Breast epithelium (tissue), 4 donors: ENCODE data around the gene FECH. TPM values are rescaled to one million over a fixed set of nuclear protein-coding genes. Genes with fewer than 3 reads are reported as not detected.

Experiments
- DNase-seq, 2 donors: peaks; one replicate each; pipeline ENCODE4 v3.0.0-alpha.2; 2019; ENCODE audit warnings: low spot score in 2 of 2
- H3K27ac ChIP-seq, 2 donors: fragments of 200-600 bp; sonication (generic) in 1 of 2; one replicate each; pipeline ENCODE4 v1.5.1; 2016 to 2019; ENCODE audit warnings: mild to moderate bottlenecking in 1 of 2
- H3K27me3 ChIP-seq, 2 donors: fragments of 200-600 bp; sonication (generic) in 1 of 2; one replicate each; pipeline versions ENCODE4 v1.5.1 to v1.6.0; 2017 to 2019; ENCODE audit warnings: control low read depth in 1 of 2, mild to moderate bottlenecking in 1 of 2
- H3K36me3 ChIP-seq: fragments of 200-600 bp; one replicate; pipeline ENCODE4 v1.5.1; 2019
- H3K4me1 ChIP-seq, 2 donors: fragments of 200-600 bp; sonication (generic); one replicate each; pipeline ENCODE4 v1.5.1; 2016 to 2019; ENCODE audit warnings: control low read depth in 1 of 2
- H3K4me3 ChIP-seq, 3 donors: fragments of 200-600 bp; sonication (generic); 1 replicate in 2 of 3; 2 replicates in 1 of 3; pipeline ENCODE4 v1.5.1; 2016 to 2019; ENCODE audit warnings: mild to moderate bottlenecking in 3 of 3, moderate library complexity in 2 of 3
- H3K9me3 ChIP-seq, 2 donors: fragments of 200-600 bp; sonication (generic) in 1 of 2; one replicate each; pipeline ENCODE4 v1.5.1; 2016 to 2019; ENCODE audit warnings: control low read depth in 1 of 2
- POLR2A ChIP-seq: fragments of 450-650 bp; IDR thresholded peaks from one replicate; pipeline ENCODE4 v1.6.1; 2016; ENCODE audit warnings: antibody characterized with exemption, mild to moderate bottlenecking, moderate library complexity
- POLR2AphosphoS5 ChIP-seq, 3 donors: sonication (generic); formaldehyde crosslinking; IDR thresholded peaks; one replicate each; pipeline ENCODE4 v1.6.1; 2017; ENCODE audit warnings: antibody characterized with exemption in 3 of 3
- intact Hi-C: fragments of 100-400 bp; cut with DNase I; formaldehyde crosslinking; loops from one replicate; pipeline ENCODE4 v1.15.1; 2023; ENCODE audit warnings: low total_unique reads
- total RNA-seq, 3 donors: library from RNA; depleted of rRNA; stranded (reverse); fragments of >200 nt; gene quantifications; one replicate each; pipeline ENCODE4 v1.1.0, GENCODE V29; 2016
- TF ChIP-seq, protein P1 (sequence below), 3 donors: fragments of 450-650 bp; IDR thresholded peaks; one replicate each; pipeline ENCODE4 v1.5.1; 2016 to 2017; ENCODE audit warnings: antibody characterized with exemption in 3 of 3, mild to moderate bottlenecking in 3 of 3, moderate library complexity in 3 of 3

FECH gene
- total RNA-seq, 3 donors from 2014 or later, result 31.1 to 40.2 (median 37.3) TPM

DNA sequence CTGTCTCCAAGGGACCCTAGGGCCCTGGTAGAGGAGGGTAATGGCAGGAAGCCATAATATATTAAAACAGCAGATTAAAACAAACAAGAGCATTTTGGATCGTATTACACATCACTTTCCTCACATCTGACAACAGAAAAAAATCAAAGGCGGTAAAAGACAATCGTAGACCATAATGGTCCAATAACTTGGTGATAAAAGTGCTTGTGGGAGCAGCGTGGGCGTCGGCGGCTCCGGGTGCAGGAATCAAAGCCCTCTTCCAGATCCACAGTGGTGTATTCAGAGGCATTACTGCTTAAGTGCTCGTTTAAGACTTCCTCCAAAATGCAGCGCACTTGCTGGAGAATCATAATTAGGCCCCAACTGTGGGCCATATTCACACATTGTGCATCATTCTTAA lies 68.0 kb downstream of the FECH start:
- Histone ChIP-seq H3K27ac (no peak overlapping the region), H3K36me3 (no peaks in the 10 kb centered on the region), H3K27me3 (no peaks in the 10 kb centered on the region), H3K4me3 (no peak overlapping the region), H3K9me3 (no peaks in the 10 kb centered on the region), H3K4me1 (no peaks in the 10 kb centered on the region)
- intact Hi-C loops, result no loop called here
- TF ChIP-seq POLR2A (no peak), POLR2AphosphoS5 (IDR thresholded peaks at IDR 0.05) (no peak)
- TF ChIP-seq, protein P1, sequence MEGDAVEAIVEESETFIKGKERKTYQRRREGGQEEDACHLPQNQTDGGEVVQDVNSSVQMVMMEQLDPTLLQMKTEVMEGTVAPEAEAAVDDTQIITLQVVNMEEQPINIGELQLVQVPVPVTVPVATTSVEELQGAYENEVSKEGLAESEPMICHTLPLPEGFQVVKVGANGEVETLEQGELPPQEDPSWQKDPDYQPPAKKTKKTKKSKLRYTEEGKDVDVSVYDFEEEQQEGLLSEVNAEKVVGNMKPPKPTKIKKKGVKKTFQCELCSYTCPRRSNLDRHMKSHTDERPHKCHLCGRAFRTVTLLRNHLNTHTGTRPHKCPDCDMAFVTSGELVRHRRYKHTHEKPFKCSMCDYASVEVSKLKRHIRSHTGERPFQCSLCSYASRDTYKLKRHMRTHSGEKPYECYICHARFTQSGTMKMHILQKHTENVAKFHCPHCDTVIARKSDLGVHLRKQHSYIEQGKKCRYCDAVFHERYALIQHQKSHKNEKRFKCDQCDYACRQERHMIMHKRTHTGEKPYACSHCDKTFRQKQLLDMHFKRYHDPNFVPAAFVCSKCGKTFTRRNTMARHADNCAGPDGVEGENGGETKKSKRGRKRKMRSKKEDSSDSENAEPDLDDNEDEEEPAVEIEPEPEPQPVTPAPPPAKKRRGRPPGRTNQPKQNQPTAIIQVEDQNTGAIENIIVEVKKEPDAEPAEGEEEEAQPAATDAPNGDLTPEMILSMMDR (IDR thresholded peaks at IDR 0.05), result no peak
- DNase-seq, result no peak

DNA sequence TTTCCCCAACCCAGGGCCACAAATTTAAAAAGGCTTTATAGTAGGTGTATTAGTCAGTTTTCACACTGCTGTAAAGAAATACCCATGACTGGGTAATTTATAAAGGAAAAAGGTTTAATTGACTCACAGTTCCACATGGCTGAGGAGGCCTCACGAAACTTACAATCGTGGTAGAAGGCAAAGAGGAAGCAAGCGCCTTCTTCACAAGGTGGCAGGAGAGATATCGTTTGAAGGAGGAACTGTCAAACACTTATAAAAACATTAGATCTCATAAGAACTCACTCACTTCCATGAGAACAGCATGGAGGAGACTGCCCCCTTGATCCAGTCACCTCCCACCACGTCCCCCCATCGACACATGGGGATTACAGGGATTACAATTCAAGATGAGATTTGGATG lies 70.4 kb downstream of the FECH start:
- TF ChIP-seq POLR2A (no peak), POLR2AphosphoS5 (IDR thresholded peaks at IDR 0.05) (no peak)
- TF ChIP-seq, protein P1 (IDR thresholded peaks at IDR 0.05), result no peak
- no peaks in the 10 kb centered on the region for H3K4me1 ChIP-seq

GRCh38 chr18:57505231-57505630 lies 81.3 kb downstream of the FECH start:
- TF ChIP-seq POLR2AphosphoS5 (IDR thresholded peaks at IDR 0.05) (no peak), POLR2A (no peak)
- TF ChIP-seq, protein P1 (IDR thresholded peaks at IDR 0.05), result no peak
- no peaks in the 10 kb centered on the region for H3K4me1 ChIP-seq
- no peaks in the 10 kb centered on the region for H3K36me3 ChIP-seq
- H3K9me3 ChIP-seq, result no peaks in the 10 kb centered on the region
- H3K27ac ChIP-seq, result no peak overlapping the region
- intact Hi-C loops, result no loop called here
- H3K27me3 ChIP-seq, result peaks cover 0 to 13% of the 10 kb centered on the region in 2 donors
- H3K4me3 ChIP-seq, result no peak overlapping the region
- DNase-seq, result no peak

More for the DNA sequence above, 70.4 kb downstream of the FECH start:
- H3K4me3 ChIP-seq, result no peak overlapping the region
- no peaks in the 10 kb centered on the region for H3K9me3 ChIP-seq
- no peak for DNase-seq
- intact Hi-C loops, result no loop called here
- H3K27ac ChIP-seq, result no peak overlapping the region
- H3K36me3 ChIP-seq, result no peaks in the 10 kb centered on the region
- H3K27me3 ChIP-seq, result no peaks in the 10 kb centered on the region

DNA sequence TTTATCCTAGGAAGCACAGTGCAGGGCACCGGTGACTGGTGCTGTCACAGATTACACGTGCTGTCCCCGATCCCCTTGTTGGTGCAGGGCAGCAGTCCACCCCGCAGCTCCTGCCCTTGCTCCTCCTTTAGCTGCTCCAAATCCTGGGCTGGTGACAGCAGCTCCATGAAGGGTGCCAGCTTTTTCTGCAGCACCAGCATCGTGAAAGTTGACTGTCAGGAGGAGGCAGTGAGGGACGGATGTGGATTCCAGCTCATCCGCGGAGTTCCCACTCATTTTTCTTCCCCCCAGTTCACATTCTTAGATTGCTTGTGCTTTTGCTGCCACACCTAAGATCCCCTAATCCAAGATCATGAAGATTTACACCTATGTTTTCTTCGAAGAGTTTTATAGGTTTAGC lies 83.9 kb downstream of the FECH start:
- intact Hi-C loops, result no loop called here
- H3K4me3 ChIP-seq, result no peak overlapping the region
- H3K27ac ChIP-seq, result no peak overlapping the region
- H3K27me3 ChIP-seq, result peaks cover 0 to 3% of the 10 kb centered on the region in 2 donors
- no peaks in the 10 kb centered on the region for H3K36me3 ChIP-seq
- TF ChIP-seq POLR2AphosphoS5 (IDR thresholded peaks at IDR 0.05) (no peak), POLR2A (no peak)
- TF ChIP-seq, protein P1 (IDR thresholded peaks at IDR 0.05), result no peak
- no peaks in the 10 kb centered on the region for H3K4me1 ChIP-seq
- DNase-seq, result no peak
- no peaks in the 10 kb centered on the region for H3K9me3 ChIP-seq

- no peak for DNase-seq
- no peaks in the 10 kb centered on the region for H3K9me3 ChIP-seq
- H3K27me3 ChIP-seq, result no peaks in the 10 kb centered on the region
- no peak overlapping the region for H3K27ac ChIP-seq
- TF ChIP-seq POLR2AphosphoS5 (IDR thresholded peaks at IDR 0.05) (no peak), POLR2A (no peak)
- TF ChIP-seq, protein P1 (IDR thresholded peaks at IDR 0.05), result no peak
- H3K4me3 ChIP-seq, result no peak overlapping the region
- intact Hi-C loops, result no loop called here
- no peaks in the 10 kb centered on the region for H3K36me3 ChIP-seq
- H3K4me1 ChIP-seq, result no peaks in the 10 kb centered on the region
Measured at GRCh38 chr18:57498682-57499256, 87.7 kb downstream of the FECH start.

Other genes starting within 250 kb of the FECH start
- not detected for gene ST8SIA3, start 234.1 kb downstream of the FECH start, total RNA-seq
- gene ONECUT2, start 151.3 kb downstream of the FECH start, total RNA-seq, result under 1 TPM in 1 of 3 donors, not detected in 2; under 0.01 TPM
- gene NARS1, start 35.1 kb upstream of the FECH start, total RNA-seq, result 100 to 1,000 TPM; 134 to 135 (median 135) TPM
- 10 to 100 TPM in 2 of 3 donors, 1 to 10 TPM in 1; 5.1 to 45.1 (median 41.3) TPM for gene ATP8B1, start 216.6 kb upstream of the FECH start, total RNA-seq